HG03060 (cell line): ENCODE results near the gene OR7A5.
"Not testable (repeated sequence)": the region's sequence is repeated elsewhere in the genome, so short reads cannot be mapped to it uniquely, and the experiment has no call there.

Source experiments
- ATAC-seq: cut with Tn5 transposase; IDR thresholded peaks from one replicate; pipeline ENCODE4 v1.9.1; 2021; ENCODE audit warnings: low read depth, moderate number of reproducible peaks; ENCODE audit not compliant: unreplicated experiment

OR7A5 gene

GRCh38 chr19:14785102-14785793, 49.7 kb downstream of the OR7A5 start:
- not testable (repeated sequence) for ATAC-seq

- not testable (repeated sequence) for ATAC-seq
Observed at GRCh38 chr19:14784730-14785101, 50.3 kb downstream of the OR7A5 start.

- not testable (repeated sequence) for ATAC-seq
Observed at GRCh38 chr19:14783410-14783998, 51.5 kb downstream of the OR7A5 start.

DNA sequence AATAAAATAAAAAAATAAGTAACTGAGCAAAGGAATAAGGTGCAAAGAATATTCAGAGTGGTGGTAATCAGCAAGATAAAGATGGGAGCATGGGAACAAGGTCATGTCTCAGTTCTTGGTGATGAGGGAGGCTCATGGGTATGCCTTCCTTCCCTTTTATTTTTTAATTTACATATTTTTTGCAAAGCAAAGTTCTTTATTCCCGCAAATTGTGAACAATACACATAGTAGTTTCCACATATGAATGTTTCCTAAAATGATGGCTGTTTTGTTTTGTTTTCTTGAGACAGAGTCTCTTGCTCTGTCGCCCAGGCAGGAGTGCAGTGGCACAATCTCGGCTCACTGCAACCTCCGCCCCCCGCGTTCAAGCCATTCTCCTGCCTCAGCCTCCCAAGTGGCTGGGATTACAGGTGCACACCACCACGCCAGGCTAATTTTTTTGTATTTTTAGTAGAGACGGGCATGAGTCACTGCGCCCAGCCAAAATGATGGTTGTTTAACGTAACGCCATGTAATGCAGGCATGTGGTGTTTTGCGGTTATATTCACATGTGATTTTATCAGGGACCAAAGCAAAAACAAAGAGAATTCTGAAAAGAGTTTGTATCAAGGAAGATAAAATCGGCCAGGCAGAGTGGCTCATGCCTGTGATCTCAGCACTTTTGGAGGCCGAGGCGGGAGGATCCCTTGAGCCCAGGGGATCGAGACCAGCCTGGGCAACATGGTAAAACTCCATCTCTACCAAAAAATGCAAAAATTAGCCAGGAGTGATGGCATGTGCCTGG, 52.2 kb downstream of the OR7A5 start:
- no peak for ATAC-seq

GRCh38 chr19:14781713-14782536, 53.1 kb downstream of the OR7A5 start:
- not testable (repeated sequence) for ATAC-seq

- not testable (repeated sequence) for ATAC-seq
Observed at GRCh38 chr19:14780622-14781225, 54.3 kb downstream of the OR7A5 start.

DNA sequence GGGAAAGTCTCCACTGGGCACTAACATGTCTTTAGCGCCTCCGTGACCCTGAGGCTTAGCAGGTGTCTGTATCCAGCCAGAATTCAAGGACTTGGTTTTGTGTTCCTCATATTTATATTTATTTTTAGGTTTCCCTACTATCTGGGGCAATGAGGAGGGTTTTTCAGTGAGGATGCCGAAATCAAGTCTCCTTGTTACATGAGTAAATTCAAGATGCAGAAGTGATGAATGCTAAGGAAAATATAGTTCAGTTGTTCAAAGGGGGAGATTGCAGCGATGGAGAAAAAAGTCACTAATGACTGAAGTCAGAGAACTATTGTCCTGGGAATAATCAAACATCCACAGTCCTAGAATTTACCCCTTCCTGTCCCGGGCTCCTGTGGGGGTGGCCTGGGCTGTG, 55.8 kb downstream of the OR7A5 start:
- no peak for ATAC-seq

DNA sequence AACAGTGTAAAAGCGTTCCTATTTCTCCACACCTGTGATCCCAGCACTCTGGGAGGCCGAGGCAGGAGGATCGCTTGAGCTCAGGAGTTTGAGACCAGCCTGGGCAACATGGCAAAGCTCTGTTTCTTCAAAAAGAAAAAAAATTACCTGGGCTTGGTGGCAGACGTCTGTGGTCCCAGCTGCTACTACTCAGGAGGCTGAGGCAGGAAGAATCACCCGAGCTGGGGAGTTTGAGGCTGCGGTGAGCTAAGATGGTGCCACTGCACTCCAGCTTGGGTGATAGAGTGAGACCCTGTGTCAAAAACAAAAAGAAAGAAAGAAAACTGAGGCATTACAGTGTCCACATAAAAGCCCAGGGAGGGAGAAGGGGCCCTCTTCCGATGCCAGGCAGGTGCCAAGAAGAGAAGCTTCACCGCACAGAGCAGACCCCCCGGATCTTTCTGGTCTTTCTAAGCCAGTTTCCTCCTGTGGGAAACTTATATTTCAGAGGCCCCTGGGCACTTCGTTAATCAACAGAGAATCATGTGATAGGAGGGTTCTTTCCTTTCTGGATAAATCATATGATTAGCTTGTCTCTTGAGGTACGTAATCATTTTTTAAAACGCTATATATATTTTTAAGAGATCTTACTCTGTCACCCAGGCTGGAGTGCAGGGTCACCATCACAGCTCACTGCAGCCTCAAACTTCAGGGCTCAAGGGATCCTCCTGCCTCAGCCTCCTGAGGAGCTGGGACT, 56.7 kb downstream of the OR7A5 start, which contains the start of gene ADGRE2:
TSS of gene ADGRE2 (minus strand) at position 451 of the 736 bp plus-strand sequence. CDS start 1,804 bp downstream, outside the sequence.
- ATAC-seq, result not testable (repeated sequence)

- not testable (repeated sequence) for ATAC-seq
Observed at GRCh38 chr19:14777645-14778044, 57.3 kb downstream of the OR7A5 start.
